ENCODE measurements around the gene CELA3B. TPM values are rescaled to one million over a fixed set of nuclear protein-coding genes. Genes with fewer than 3 reads are reported as not detected.

CELA3B gene, protein sequence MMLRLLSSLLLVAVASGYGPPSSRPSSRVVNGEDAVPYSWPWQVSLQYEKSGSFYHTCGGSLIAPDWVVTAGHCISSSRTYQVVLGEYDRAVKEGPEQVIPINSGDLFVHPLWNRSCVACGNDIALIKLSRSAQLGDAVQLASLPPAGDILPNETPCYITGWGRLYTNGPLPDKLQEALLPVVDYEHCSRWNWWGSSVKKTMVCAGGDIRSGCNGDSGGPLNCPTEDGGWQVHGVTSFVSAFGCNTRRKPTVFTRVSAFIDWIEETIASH
- total RNA-seq, result not detected in 2 replicates

DNA sequence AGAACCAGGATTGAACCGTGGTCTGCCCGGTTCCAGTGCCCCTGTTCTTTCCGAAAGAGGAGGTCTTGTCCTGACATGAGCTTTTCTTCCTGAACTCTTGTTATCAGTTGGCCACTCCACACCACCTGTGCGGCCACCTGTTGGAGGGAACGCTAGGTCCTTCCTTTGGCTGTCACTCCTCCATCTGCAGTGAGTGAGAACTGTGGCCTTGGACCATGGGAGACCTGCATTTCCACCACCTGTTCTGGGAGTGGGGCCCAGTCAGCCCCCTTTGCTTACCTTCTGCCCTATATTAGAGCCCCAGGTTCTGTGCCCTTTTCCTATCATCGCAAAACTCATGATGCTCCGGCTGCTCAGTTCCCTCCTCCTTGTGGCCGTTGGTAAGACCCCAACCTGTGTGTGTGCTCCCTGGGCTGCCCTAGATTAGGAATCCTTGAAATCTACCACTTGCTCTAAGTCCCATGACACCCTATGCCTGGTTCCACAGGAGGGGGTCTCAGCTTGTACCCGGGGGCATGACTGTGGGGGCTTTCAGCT lies at the start of gene CELA3B:
Gene CELA3B (plus strand): TSS at position 320 of the 537 bp plus-strand sequence. CDS start 18 bp downstream, at position 338.

DNA sequence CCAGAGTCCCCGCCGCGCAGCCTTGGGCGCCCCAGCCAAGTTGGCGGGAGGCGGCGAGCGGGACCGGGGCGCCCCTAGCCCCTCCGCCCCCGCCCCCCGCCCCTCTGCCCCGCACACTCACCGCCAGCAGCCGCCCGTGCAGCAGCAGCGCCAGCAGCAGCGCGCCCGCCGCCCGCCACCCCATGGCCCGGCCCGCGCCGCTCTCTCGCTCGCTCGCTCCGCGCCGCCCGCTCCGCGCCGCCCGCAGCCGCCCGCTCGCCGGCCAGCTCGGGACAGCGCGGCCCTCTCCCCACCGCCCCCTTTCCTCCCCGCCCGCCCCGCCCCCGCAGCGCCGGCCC lies 39.8 kb upstream of the CELA3B start, which contains the start of gene HSPG2:
Gene HSPG2 (minus strand): TSS at position 277 of the 338 bp plus-strand sequence. CDS start 93 bp downstream, at position 184.

DNA sequence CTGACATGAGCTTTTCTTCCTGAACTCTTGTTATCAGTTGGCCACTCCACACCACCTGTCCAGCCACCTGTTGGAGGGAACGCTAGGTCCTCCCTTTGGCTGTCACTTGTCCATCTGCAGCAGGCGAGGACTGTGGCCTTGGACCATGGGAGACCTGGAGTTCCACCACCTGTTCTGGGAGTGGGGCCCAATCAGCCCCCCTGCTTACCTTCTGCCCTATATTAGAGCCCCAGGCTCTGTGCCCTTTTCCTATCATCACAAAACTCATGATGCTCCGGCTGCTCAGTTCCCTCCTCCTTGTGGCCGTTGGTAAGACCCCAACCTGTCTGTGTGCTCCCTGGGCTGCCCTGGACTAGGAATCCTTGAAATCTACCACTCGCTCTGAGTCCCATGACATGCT lies 24.6 kb downstream of the CELA3B start, which contains the start of gene CELA3A:
Gene CELA3A (plus strand): TSS at position 249 of the 400 bp plus-strand sequence. CDS start 18 bp downstream, at position 267.

Other genes starting within 250 kb of the CELA3B start
- gene USP48, start 193.9 kb upstream of the CELA3B start, total RNA-seq, result 26.5 and 38.0 TPM in 2 replicates
- gene LDLRAD2, start 164.8 kb upstream of the CELA3B start, total RNA-seq, result 0.98 TPM in 1 of 2 replicates, not detected in the other
- 383 and 429 TPM in 2 replicates for gene HSPG2, start 39.7 kb upstream of the CELA3B start, total RNA-seq
- not detected in 2 replicates for gene CELA3A, start 24.6 kb downstream of the CELA3B start, total RNA-seq
- gene CDC42, start 75.7 kb downstream of the CELA3B start, total RNA-seq, result 151 and 182 TPM in 2 replicates
- not detected in 2 replicates for gene WNT4, start 166.1 kb downstream of the CELA3B start, total RNA-seq